Colonic mucosa (tissue), 4 donors: ENCODE data around the gene DNAJC18. TPM values are rescaled to one million over a fixed set of nuclear protein-coding genes. Genes with fewer than 3 reads are reported as not detected.

Experiments
- DNase-seq: peaks from one replicate; pipeline ENCODE4 v3.0.0-alpha.2; 2020
- H3K27ac ChIP-seq: fragments of 200-600 bp; one replicate; pipeline ENCODE4 v1.8.0; 2021
- H3K27me3 ChIP-seq: fragments of 200-600 bp; one replicate; pipeline ENCODE4 v1.8.0; 2021
- H3K36me3 ChIP-seq: fragments of 200-600 bp; one replicate; pipeline ENCODE4 v1.8.0; 2021
- H3K4me1 ChIP-seq: fragments of 200-600 bp; one replicate; pipeline ENCODE4 v1.8.0; 2021; ENCODE audit warnings: mild to moderate bottlenecking
- H3K4me3 ChIP-seq: fragments of 200-600 bp; one replicate; pipeline ENCODE4 v1.8.0; 2021
- H3K9ac ChIP-seq, 2 donors: one replicate each; pipeline ENCODE4 v1.7.0; 2013; ENCODE audit warnings: control low read depth in 2 of 2, low read depth in 2 of 2, low read length in 2 of 2
- H3K9me3 ChIP-seq: fragments of 200-600 bp; one replicate; pipeline ENCODE4 v1.8.0; 2021
- intact Hi-C: fragments of 100-400 bp; cut with DNase I; formaldehyde crosslinking; loops from one replicate; pipeline ENCODE4 v1.14.1; 2022
- total RNA-seq, 2 donors: library from RNA; stranded (reverse); fragmentation: NEBNext Ultra II Directional in 1 of 2; extraction: Animal tissue kit (Norgen Biotek cat#: 25700) in 1 of 2; gene quantifications; one replicate each; pipeline ENCODE4 v1.2.1, GENCODE V29; 2021
- TF ChIP-seq, protein P1 (sequence below): fragments of 200-600 bp; IDR thresholded peaks from one replicate; pipeline ENCODE4 v1.8.0; 2022; ENCODE audit warnings: antibody characterized with exemption, mild to moderate bottlenecking
- donor health status: healthy.
- donor health status: DM: no; HTN: no; CAD: no.
- donor health status: DM: no; HTN: no; CAD: no.

Gene DNAJC18
- total RNA-seq, 2 donors from 2014 or later = 3.6 to 5.7 TPM

DNA sequence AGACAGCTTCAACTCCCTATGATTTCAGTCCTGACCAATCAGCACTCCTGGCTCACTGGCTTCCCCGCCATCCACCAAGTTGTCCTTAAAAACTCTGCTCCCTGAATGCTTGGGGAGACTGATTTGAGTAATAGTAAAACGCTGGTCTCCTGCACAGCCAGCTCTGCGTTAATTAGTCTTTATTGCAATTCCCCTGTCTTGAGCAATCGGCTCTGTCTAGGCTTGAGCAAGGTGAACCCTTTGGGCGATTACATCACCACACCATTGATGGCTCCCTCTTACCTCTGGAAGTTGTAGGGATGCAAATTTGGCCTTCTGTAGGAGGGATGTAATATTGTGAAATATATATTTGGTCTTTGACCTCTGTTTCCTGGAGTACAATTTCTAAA lies 53.3 kb downstream of the DNAJC18 start:
- intact Hi-C loops = no loop called here
- Histone ChIP-seq H3K9me3 (no peaks in the 10 kb centered on the region), H3K4me1 (peaks cover 23% of the 10 kb centered on the region), H3K36me3 (no peaks in the 10 kb centered on the region), H3K27me3 (no peaks in the 10 kb centered on the region), H3K9ac (no peak overlapping the region), H3K27ac (no peak overlapping the region), H3K4me3 (no peak overlapping the region)
- TF ChIP-seq, protein P1, sequence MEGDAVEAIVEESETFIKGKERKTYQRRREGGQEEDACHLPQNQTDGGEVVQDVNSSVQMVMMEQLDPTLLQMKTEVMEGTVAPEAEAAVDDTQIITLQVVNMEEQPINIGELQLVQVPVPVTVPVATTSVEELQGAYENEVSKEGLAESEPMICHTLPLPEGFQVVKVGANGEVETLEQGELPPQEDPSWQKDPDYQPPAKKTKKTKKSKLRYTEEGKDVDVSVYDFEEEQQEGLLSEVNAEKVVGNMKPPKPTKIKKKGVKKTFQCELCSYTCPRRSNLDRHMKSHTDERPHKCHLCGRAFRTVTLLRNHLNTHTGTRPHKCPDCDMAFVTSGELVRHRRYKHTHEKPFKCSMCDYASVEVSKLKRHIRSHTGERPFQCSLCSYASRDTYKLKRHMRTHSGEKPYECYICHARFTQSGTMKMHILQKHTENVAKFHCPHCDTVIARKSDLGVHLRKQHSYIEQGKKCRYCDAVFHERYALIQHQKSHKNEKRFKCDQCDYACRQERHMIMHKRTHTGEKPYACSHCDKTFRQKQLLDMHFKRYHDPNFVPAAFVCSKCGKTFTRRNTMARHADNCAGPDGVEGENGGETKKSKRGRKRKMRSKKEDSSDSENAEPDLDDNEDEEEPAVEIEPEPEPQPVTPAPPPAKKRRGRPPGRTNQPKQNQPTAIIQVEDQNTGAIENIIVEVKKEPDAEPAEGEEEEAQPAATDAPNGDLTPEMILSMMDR = no peak
- no peak for DNase-seq

DNA sequence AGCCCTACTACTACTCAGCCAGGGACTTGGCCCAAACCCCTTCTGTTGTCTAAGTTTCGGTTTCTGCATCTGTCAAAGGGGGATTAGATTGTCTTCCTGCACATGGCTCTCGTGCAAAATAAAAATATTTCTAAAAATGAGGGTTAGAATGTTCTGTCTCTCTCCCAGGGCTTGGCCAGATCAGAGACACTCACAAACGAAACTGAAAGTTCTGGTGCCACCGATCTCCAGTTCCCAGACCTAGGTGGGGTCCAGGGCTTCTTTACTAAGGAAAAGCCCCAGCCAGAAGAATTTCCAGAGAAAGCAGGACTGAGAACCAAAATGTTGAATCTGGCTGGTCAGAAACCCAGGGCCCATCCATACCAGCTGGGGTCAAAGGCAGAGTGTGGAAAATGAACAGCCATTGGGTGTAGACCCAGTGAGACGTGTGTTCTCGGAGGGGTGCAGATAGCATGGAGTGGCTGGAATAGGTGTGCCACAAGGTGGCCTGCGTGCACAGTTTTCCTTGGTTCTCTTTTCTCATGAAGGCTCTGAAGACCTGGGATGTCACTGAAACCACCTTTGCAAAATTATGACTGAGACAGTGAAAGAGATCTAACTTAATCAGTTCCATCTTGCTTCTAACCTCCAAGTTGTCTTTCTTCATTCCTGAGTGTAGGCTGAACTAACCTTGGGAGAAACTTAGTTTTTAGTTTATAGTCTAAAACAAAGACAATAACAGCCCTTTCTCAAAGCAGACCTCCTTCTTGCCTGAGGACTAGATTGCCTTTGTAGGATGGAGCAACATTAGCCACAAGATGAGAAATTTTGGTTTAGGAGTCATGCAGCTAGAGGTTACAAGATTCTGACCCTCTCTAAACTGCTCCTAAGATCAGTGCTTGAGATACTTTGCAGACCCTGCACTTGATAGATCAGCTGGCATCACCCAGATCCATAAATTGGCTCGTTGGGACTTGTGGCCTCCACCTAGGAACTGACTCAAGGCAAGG lies 54.0 kb downstream of the DNAJC18 start:
- no peaks in the 10 kb centered on the region for H3K27me3 ChIP-seq
- TF ChIP-seq, protein P1 = no peak
- H3K27ac ChIP-seq = peak overlapping the region; percentile 46
- H3K36me3 ChIP-seq = no peaks in the 10 kb centered on the region
- H3K9me3 ChIP-seq = no peaks in the 10 kb centered on the region
- peaks cover 17% of the 10 kb centered on the region for H3K4me1 ChIP-seq
- H3K4me3 ChIP-seq = peak overlapping the region; percentile 11
- intact Hi-C loops = no loop called here
- no peak for DNase-seq
- peak overlapping the region; percentile 12 to 44 for H3K9ac ChIP-seq

DNA sequence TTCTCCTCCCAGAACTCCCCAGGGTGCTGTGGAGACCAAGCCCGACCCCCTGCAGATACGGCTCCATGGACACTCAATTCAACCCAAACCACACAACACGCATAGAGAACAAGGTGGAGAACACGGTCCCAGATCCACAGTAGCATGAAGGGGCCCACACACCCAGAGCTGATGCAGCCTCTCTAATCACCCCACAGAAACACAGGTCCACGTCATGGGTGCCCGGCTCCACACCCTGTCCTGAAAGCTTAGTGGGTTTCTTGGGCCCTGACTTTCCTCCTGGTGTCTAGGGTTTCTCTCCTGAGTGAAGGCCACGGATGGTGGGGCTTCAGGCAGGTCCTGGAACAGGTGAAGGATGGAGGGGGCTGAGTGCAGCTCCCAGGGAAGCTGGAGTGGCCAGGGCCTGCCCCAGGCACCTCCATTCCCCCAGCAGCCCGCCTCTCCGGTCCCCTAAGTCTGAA lies 54.7 kb downstream of the DNAJC18 start:
- peak overlapping the region; percentile 11 for H3K4me3 ChIP-seq
- H3K36me3 ChIP-seq = no peaks in the 10 kb centered on the region
- intact Hi-C loops = no loop called here
- DNase-seq = no peak
- H3K4me1 ChIP-seq = peaks cover 16% of the 10 kb centered on the region
- H3K9ac ChIP-seq = peak overlapping the region; percentile 4 to 12
- TF ChIP-seq, protein P1 = no peak
- H3K27me3 ChIP-seq = no peaks in the 10 kb centered on the region
- H3K27ac ChIP-seq = peak overlapping the region; percentile 46
- H3K9me3 ChIP-seq = no peaks in the 10 kb centered on the region

DNA sequence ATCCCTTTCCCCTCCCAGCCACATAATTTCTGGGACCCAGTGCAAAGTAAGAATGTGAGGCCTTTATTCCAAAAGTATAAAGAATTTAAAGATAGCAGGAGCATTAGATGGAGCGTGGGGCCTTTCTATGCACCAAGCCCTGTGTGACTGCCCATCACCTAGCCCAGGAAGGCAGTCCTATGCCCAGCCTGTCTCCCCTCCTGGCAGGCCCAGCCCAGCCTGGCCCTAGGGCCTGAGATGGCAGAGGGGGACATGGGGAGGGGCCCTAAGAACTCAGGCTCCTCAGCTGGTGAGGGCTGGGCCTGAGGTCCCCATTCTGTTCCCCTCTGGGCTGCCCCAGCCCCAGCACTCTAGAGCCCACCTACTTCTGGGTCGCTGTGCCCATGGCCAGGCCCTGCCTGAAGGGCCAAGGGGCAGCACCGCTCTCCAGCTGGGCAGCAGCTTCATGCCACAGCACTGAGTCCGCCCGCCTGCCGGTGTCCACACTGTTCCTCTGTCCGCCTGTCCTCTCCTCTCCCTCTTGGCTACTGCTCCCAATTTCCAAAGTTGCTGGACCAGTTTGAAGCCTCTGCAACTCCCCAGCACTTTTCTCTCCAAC lies 55.2 kb downstream of the DNAJC18 start:
- intact Hi-C loops = no loop called here

More for the DNA sequence above, 55.2 kb downstream of the DNAJC18 start:
- DNase-seq = no peak
- H3K9me3 ChIP-seq = no peaks in the 10 kb centered on the region
- H3K4me3 ChIP-seq = no peak overlapping the region
- TF ChIP-seq, protein P1 = no peak
- no peaks in the 10 kb centered on the region for H3K27me3 ChIP-seq
- H3K4me1 ChIP-seq = peaks cover 16% of the 10 kb centered on the region
- H3K36me3 ChIP-seq = no peaks in the 10 kb centered on the region
- H3K9ac ChIP-seq = peak overlapping the region; percentile 8 to 63
- no peak overlapping the region for H3K27ac ChIP-seq
